Activated T-cell treated with anti-CD3 and anti-CD28 coated beads for 48 hours (primary cell): ENCODE measurements around the gene ANKLE2.
A peak's percentile ranks its signal among the peaks of the same experiment; 100 is the strongest.
"Not testable (repeated sequence)": the region's sequence is repeated elsewhere in the genome, so short reads cannot be mapped to it uniquely, and the experiment has no call there.

Source experiments
- DNase-seq: peaks from one replicate; pipeline ENCODE4 v3.0.0-alpha.2; 2020; ENCODE audit warnings: low read depth

Gene ANKLE2

GRCh38 chr12:132761032-132761920 lies at the start of gene ANKLE2:
Gene ANKLE2, minus strand, starts transcription at chr12:132761832. Its CDS starts 34 bp downstream, at chr12:132761798.
- peak; percentile 60 for DNase-seq

- not testable (repeated sequence) for DNase-seq
Observed at GRCh38 chr12:132809391-132809790, 47.8 kb upstream of the ANKLE2 start.

- no peak for DNase-seq
Observed at GRCh38 chr12:132807295-132808092, 45.9 kb upstream of the ANKLE2 start.

DNA sequence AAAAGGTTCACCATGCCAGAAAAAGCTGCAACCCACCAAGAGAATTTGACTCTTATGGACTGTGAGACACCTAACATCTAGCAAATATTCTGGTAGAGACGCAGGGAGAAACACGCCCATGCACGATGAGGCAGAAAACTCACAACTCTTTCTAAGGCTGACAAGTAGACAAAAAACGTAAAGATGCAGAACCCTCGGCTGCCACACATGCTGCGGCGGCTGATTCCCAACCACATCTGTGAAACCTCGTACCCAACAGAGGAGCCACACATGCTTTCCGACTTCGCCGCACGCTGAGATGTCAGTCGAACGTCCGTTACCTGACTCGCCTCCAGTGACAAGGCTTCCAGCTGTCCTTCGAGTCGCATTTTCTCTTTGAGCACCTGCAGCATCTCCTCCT lies 45.2 kb upstream of the ANKLE2 start:
- DNase-seq, result peak; percentile 30

DNA sequence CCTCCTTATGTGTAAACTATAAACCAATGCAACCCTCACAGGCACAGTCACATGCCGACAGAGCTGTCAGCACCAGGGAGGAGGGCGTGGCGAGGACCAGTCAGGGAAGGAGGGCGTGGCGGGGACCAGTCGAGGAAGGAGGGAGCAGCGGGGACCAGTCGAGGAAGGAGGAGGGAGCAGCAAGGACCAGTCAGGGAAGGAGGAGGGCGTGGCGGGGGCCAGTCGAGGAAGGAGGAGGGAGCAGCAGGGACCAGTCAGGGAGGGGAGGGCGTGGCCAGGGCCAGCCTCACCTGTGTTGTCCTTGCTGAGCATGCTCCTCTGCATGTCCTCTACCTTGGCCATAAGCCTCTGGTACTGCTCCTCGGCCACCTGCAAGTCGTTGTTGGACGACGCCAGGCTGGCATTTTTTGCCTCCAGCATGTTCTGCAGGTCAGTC lies 42.8 kb upstream of the ANKLE2 start:
- no peak for DNase-seq

- no peak for DNase-seq
Observed at GRCh38 chr12:132803888-132804287, 42.3 kb upstream of the ANKLE2 start.

GRCh38 chr12:132803125-132803524 lies 41.5 kb upstream of the ANKLE2 start:
- no peak for DNase-seq

DNA sequence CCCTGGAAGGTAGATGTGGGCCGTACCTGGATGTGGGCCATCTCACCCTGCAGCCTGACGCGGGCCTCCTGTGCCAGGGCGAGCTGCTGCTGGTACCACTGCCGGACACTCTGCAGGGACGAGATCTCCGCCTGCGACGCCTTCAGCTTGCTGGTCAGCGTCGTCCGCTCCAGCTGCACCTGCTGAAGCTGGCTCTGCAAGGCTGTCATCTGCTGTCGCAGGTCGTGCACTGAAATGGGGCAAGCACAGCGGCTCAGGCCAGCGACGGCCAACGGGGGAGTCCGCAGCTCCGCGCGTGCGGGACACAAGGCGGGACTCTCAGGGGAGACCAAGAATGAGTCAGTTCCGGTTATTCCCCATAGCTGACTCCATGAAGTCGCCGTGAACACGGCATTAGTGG lies 40.1 kb upstream of the ANKLE2 start:
- no peak for DNase-seq

DNA sequence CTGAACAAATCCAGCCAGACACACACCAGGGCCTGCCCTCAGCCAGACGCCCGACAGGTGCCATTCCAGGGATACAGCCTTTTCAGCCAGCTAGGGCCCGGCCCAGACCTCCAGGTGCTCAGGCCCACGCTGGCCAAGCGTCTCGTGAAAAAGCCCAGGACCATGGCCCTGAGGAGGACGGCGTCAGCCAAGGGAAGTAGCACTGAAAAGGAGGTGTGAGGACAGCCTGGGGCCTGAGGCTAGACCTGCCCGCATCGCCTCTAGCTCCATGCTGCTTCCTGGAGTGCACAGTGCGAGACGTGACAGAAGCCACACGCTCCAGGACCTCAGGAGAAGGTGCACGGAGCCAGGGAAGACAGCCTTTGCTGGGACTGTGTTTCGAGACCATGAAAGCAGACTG lies 37.2 kb upstream of the ANKLE2 start:
- no peak for DNase-seq

GRCh38 chr12:132797820-132798570 lies 36.4 kb upstream of the ANKLE2 start:
- DNase-seq, result no peak

DNA sequence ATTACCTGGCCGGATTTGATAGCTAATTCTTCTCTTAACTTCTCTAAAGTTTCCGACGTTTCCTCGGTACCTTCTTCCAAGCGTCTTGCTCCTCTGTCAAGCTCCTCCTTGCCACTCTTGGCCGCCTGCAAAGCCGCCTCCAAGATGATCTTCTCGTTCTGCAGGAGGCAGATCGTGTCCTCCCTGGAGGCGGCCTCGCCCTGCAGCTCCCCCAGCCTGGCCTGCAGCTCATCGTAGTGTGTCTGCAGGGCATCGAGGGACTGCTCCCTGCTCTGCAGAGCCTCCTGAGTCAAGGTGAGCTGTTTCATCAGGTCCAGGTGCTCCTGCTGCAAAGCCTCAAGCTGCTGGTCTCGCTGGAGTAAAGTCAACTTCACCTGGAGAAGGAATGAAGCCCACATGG lies 34.2 kb upstream of the ANKLE2 start:
- no peak for DNase-seq

DNA sequence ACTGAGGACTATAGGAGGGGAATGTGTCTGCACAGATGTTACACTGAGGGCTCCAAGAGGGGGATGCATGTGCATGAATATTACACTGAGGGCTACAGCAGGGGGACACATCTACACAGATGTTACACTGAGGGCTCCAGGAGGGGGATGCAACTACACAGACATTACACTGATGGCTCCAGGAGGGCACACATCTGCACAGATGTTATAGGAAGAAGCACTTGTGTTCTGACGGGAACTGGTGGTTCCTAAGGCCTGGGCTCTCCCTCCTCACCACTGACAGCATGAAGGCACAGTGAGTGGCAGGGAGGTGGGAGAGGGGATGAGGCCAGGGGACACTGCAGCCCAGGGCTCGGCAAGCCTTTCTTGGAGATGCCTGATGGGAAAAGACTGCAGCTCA lies 30.3 kb upstream of the ANKLE2 start:
- DNase-seq, result not testable (repeated sequence)

DNA sequence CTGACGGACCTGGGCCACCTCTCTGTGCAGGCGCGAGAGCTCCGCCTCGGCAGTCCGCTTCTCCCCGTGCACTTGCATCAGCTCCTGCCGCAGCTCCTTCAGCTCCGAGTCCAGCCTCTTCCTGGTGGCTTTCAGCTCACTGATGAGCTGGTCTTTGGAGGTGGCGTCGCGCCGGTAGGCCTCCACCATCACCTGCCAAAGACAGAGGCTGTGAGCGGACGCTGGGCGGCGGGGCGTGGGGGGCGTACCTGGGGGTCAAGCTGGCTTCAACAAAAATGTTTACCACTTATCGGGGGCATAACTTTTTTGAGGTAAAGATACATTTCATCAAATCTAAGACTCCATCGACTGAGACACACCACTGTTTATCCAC lies 27.5 kb upstream of the ANKLE2 start:
- DNase-seq, result no peak

DNA sequence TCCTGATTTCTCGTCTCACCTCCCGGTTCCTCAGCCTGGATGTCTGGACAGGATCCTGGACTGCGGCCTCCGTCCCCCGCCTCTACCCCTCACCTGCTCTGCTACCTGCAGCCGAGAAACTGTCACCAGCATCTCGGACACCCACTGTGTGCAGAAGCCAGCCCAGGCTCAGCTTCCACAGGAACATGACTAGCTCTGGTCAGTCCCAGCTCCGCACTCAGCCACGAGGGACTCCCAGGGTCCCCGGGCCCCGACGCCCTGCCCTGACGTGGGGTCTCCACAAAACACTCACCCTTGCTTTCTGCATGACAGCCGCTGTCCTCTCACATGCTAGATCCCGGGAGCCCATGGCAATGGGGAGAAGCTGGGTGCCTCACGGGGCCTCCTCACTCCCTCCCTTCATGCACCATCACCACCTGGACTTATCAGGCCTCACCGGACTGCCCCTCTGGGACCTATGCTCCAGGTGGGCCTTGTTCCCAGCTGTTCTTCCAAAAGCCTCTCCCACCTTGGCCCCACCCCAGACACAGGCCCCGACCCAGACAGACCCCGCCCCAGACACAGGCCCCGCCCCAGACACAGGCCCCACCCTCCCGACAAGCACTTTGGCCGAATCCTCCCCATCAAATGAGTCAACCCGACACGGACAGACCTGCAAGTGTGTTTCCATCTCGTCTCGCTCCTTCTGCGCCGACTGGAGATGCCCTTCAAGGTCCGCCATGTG lies 26.9 kb upstream of the ANKLE2 start:
- DNase-seq, result no peak

DNA sequence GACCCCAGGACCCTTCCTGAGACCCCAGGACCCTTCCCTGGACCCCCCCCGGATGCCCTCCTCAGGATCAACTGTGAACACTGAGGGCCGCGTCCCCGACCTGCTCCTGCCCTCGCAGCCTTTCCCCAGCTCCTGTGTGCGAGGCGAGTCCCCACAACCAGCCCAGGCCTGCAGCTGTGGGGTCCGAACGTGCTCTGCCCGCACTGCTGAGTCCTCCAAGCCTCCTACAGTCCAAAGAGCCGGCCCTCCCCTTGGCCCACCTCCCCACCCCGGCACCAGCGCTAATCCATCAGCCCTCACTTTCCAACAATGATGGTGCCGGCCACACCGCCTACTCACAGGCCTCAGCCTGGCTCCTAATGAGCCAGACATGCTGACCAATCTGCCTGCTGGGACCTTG lies 26.2 kb upstream of the ANKLE2 start:
- no peak for DNase-seq

- no peak for DNase-seq
Observed at GRCh38 chr12:132786192-132786591, 24.6 kb upstream of the ANKLE2 start.

DNA sequence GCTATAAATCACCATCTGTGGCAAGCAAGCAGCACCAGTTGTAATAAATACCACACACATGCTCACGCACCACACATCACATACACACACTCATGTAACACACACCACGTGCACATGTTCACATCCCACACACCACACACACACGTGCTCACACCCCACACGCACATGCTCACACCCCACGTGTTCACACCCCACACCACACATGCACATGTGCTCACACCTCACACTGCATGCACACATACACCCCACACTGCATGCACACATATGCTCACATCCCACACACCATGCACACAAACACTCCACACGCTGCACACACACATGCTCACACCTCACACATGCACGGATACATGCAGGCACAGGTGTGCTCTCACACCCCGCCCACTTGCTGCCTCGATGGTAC lies 22.9 kb upstream of the ANKLE2 start:
- DNase-seq, result no peak

- DNase-seq, result no peak
Observed at GRCh38 chr12:132783917-132784531, 22.4 kb upstream of the ANKLE2 start.

- DNase-seq, result no peak
Observed at GRCh38 chr12:132781938-132782337, 20.3 kb upstream of the ANKLE2 start.

DNA sequence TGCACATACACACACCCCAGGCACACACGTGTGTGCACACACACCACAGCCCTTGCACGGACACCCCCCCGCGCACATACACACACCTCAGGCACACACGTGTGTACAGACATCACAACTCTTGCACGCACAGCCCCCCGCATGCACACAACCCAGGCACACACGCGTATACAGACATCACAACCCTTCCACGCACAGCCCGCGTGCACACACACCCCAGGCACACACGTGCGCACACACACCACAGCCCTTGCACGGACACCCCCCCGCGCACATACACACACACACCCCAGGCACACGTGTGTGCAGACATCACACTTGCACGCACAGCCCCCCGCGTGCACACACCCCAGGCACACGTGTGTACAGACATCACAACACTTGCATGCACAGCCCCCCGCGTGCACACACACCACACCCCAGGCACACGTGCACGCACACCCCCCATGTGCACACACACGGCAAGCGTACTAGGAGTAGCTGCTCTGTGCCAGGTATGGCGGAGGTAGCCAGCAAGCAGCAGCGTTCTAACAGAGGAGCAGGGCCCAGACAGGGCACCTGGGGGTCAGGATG lies 18.2 kb upstream of the ANKLE2 start:
- no peak for DNase-seq

DNA sequence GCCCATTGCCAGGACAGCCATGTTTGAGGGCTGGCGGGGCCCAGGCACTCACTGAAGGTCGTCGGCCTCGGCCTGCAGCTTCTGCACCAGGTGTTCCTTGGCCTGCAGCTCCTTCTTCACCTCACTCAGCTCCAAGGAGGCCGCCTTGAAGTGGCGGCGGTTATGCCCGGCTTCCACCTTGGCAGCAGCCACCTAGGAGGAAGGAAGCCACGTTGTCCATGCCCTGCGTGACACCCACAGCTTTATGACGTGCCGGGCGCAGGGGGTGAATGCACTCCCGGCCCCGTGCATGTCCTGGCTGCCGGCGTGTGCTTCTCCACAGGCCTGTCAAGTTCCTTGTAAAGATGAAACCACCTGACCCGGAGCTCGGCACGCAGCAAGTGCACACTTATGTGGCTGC lies 16.0 kb upstream of the ANKLE2 start:
- no peak for DNase-seq
